DND-41 (cell line): ENCODE results near the gene TMEM38A.

ENCODE experiments used
- CTCF ChIP-seq: IDR thresholded peaks from 2 replicates; pipeline ENCODE4 v1.5.1; 2012; ENCODE audit warnings: borderline replicate concordance, low read length, moderate library complexity, mild to moderate bottlenecking; ENCODE audit not compliant: poor library complexity, severe bottlenecking; ENCODE audit errors: extremely low read depth
- EZH2 ChIP-seq: IDR thresholded peaks from 3 replicates; pipeline ENCODE4 v1.6.1; 2012; ENCODE audit warnings: borderline replicate concordance, low read depth, mild to moderate bottlenecking, moderate library complexity, low read length, inconsistent platforms; ENCODE audit not compliant: severe bottlenecking

GRCh38 chr19:16678498-16678897, 17.6 kb downstream of the TMEM38A start:
- TF ChIP-seq CTCF = no peak
- no peak for TF ChIP-seq EZH2
